ENCODE measurements around the gene ZSWIM8.
A peak's percentile ranks its signal among the peaks of the same experiment; 100 is the strongest.

ZSWIM8 gene

DNA sequence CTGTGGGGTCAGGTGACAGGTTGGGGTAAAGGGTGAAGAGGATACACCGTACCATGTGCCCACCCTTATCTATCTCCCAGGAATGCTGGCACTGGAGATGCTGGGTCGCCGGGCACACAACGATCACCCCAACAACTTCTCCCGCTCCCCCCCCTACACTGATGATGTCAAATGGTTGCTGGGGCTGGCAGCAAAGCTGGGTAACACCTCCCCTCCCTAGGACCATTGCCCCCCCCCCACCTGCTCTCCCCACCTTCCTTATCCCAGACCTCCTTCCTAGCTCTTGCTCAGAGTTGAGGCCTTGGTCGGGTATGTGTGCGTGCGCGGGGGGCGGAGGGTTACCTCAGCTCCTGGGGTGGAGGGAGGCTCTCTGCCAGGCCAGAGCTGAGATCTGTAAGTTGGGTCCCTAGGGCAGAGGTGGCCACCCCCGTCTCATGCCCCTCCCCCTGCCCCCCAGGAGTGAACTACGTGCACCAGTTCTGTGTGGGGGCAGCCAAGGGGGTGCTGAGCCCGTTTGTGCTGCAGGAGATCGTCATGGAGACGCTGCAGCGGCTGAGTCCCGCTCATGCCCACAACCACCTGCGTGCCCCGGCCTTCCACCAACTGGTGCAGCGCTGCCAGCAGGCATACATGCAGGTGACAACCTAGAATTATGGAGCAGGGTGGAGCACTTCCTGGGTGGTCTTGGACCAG lies 15.3 kb downstream of the ZSWIM8 start:
- Histone ChIP-seq H3K9me3 (ENCODE audit: control insufficient read depth, insufficient read depth, low read depth, low read length) (no peaks in the 10 kb centered on the region), H3K27ac (ENCODE audit: extremely low read depth, low read depth, low read length) (no peak overlapping the region), H3K4me1 (ENCODE audit: control insufficient read depth, insufficient read depth, low read length) (no peaks in the 10 kb centered on the region), H3K36me3 (ENCODE audit: control insufficient read depth in 2 of 2, insufficient read depth in 1 of 2, low read length in 2 of 2) (peaks cover 26 to 95% of the 10 kb centered on the region in 2 experiments), H3K4me3 (ENCODE audit: low read depth, low read length) (no peak overlapping the region)
- POLR2A ChIA-PET = interaction anchor here (2.6 kb wide), 1 partner anchor 9 kb away, joined by 15 read pairs; no protein-coding TSS in a partner anchor
- CTCF ChIA-PET = interaction anchor here (0.6 kb wide), 1 partner anchor 9 kb away, joined by 3 read pairs; no protein-coding TSS in a partner anchor
- TF ChIP-seq, protein P1, sequence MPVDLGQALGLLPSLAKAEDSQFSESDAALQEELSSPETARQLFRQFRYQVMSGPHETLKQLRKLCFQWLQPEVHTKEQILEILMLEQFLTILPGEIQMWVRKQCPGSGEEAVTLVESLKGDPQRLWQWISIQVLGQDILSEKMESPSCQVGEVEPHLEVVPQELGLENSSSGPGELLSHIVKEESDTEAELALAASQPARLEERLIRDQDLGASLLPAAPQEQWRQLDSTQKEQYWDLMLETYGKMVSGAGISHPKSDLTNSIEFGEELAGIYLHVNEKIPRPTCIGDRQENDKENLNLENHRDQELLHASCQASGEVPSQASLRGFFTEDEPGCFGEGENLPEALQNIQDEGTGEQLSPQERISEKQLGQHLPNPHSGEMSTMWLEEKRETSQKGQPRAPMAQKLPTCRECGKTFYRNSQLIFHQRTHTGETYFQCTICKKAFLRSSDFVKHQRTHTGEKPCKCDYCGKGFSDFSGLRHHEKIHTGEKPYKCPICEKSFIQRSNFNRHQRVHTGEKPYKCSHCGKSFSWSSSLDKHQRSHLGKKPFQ (tag by site-specific recombination; IDR thresholded peaks at IDR 0.05) = no peak
- TF ChIP-seq ZNF426 (tag by site-specific recombination; IDR thresholded peaks at IDR 0.05) (no peak), ZFP37 (tag by site-specific recombination; IDR thresholded peaks at IDR 0.05) (no peak), ZNF521 (tag by site-specific recombination; IDR thresholded peaks at IDR 0.05) (no peak), GLIS2 (tag by site-specific recombination; IDR thresholded peaks at IDR 0.05) (peak; percentile 49; the same call in 1 of the 2 replicates), ZNF146 (tag by site-specific recombination; IDR thresholded peaks at IDR 0.05) (no peak), ZNF37A (tag by site-specific recombination; IDR thresholded peaks at IDR 0.05) (no peak)
- TF ChIP-seq, protein P2, sequence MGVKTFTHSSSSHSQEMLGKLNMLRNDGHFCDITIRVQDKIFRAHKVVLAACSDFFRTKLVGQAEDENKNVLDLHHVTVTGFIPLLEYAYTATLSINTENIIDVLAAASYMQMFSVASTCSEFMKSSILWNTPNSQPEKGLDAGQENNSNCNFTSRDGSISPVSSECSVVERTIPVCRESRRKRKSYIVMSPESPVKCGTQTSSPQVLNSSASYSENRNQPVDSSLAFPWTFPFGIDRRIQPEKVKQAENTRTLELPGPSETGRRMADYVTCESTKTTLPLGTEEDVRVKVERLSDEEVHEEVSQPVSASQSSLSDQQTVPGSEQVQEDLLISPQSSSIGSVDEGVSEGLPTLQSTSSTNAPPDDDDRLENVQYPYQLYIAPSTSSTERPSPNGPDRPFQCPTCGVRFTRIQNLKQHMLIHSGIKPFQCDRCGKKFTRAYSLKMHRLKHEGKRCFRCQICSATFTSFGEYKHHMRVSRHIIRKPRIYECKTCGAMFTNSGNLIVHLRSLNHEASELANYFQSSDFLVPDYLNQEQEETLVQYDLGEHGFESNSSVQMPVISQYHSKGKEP (tag by site-specific recombination; IDR thresholded peaks at IDR 0.05) = no peak
- TF ChIP-seq, protein P3, sequence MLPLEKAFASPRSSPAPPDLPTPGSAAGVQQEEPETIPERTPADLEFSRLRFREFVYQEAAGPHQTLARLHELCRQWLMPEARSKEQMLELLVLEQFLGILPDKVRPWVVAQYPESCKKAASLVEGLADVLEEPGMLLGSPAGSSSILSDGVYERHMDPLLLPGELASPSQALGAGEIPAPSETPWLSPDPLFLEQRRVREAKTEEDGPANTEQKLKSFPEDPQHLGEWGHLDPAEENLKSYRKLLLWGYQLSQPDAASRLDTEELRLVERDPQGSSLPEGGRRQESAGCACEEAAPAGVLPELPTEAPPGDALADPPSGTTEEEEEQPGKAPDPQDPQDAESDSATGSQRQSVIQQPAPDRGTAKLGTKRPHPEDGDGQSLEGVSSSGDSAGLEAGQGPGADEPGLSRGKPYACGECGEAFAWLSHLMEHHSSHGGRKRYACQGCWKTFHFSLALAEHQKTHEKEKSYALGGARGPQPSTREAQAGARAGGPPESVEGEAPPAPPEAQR (tag by site-specific recombination; IDR thresholded peaks at IDR 0.05) = no peak

DNA sequence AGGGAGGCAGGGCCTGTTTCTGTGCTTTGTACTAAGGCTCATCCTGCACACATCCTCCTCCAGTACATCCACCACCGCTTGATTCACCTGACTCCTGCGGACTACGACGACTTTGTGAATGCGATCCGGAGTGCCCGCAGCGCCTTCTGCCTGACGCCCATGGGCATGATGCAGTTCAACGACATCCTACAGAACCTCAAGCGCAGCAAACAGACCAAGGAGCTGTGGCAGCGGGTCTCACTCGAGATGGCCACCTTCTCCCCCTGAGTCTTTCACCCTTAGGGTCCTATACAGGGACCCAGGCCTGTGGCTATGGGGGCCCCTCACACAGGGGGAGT lies 15.8 kb downstream of the ZSWIM8 start:
- Histone ChIP-seq H3K4me1 (ENCODE audit: control insufficient read depth, insufficient read depth, low read length) (no peaks in the 10 kb centered on the region), H3K27ac (ENCODE audit: extremely low read depth, low read depth, low read length) (no peak overlapping the region), H3K4me3 (ENCODE audit: low read depth, low read length) (no peak overlapping the region), H3K36me3 (ENCODE audit: control insufficient read depth in 2 of 2, insufficient read depth in 1 of 2, low read length in 2 of 2) (peaks cover 22 to 97% of the 10 kb centered on the region in 2 experiments), H3K9me3 (ENCODE audit: control insufficient read depth, insufficient read depth, low read depth, low read length) (no peaks in the 10 kb centered on the region)
- TF ChIP-seq ZNF391 (tag by site-specific recombination; IDR thresholded peaks at IDR 0.05; ENCODE audit: borderline replicate concordance, low read depth) (no peak), ZNF600 (tag by site-specific recombination; IDR thresholded peaks at IDR 0.05) (peak; percentile 64), ZBTB48 (tag by site-specific recombination; IDR thresholded peaks at IDR 0.05) (no peak), BCL11B (tag by site-specific recombination; IDR thresholded peaks at IDR 0.05; ENCODE audit: low read depth) (no peak), ZNF792 (tag by site-specific recombination; IDR thresholded peaks at IDR 0.05) (no peak)
- TF ChIP-seq, protein P4, sequence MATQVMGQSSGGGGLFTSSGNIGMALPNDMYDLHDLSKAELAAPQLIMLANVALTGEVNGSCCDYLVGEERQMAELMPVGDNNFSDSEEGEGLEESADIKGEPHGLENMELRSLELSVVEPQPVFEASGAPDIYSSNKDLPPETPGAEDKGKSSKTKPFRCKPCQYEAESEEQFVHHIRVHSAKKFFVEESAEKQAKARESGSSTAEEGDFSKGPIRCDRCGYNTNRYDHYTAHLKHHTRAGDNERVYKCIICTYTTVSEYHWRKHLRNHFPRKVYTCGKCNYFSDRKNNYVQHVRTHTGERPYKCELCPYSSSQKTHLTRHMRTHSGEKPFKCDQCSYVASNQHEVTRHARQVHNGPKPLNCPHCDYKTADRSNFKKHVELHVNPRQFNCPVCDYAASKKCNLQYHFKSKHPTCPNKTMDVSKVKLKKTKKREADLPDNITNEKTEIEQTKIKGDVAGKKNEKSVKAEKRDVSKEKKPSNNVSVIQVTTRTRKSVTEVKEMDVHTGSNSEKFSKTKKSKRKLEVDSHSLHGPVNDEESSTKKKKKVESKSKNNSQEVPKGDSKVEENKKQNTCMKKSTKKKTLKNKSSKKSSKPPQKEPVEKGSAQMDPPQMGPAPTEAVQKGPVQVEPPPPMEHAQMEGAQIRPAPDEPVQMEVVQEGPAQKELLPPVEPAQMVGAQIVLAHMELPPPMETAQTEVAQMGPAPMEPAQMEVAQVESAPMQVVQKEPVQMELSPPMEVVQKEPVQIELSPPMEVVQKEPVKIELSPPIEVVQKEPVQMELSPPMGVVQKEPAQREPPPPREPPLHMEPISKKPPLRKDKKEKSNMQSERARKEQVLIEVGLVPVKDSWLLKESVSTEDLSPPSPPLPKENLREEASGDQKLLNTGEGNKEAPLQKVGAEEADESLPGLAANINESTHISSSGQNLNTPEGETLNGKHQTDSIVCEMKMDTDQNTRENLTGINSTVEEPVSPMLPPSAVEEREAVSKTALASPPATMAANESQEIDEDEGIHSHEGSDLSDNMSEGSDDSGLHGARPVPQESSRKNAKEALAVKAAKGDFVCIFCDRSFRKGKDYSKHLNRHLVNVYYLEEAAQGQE (tag by site-specific recombination; IDR thresholded peaks at IDR 0.05) = no peak
- ChIA-PET POLR2A (interaction anchor here (2.6 kb wide), 1 partner anchor 8 kb away, joined by 15 read pairs; no protein-coding TSS in a partner anchor), CTCF (interaction anchor here (0.6 kb wide), 1 partner anchor 8 kb away, joined by 3 read pairs; no protein-coding TSS in a partner anchor)

All from HEK293 (cell line).